HG03108 (cell line): Measurements from ENCODE around the gene CDYL.

Experiments used
- ATAC-seq: cut with Tn5 transposase; IDR thresholded peaks from one replicate; pipeline ENCODE4 v1.9.1; 2021; ENCODE audit warnings: moderate library complexity; ENCODE audit not compliant: unreplicated experiment

The CDYL gene

DNA sequence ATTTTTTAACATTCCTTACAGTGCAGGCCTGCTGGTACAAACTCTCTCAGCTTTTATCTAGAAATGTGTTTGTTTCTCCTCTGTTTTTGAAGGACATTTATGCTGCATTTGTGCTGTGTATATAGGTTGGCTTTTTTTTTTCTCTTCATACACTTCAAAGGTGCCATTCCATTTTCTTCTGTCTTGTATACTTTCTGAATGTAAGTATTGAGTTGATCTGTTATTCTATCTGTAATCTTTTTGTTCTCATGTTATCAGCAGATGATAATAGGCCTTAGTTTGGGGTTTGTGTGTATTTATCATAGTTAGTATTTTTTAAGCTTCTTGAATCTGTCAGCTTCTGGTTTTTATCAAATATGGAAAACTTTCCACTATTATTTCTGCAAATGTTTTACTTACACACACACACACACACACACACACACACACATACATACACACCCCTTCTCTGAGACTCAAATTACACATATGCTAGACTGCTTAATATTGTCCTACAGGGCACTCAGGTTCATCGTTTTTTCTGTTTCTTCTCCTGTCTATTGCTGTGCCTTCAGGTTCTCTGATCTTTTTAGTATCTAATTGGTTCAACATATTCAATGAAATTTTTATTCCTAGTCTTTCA is 153.0 kb downstream of the CDYL start:
- ATAC-seq, result no peak

DNA sequence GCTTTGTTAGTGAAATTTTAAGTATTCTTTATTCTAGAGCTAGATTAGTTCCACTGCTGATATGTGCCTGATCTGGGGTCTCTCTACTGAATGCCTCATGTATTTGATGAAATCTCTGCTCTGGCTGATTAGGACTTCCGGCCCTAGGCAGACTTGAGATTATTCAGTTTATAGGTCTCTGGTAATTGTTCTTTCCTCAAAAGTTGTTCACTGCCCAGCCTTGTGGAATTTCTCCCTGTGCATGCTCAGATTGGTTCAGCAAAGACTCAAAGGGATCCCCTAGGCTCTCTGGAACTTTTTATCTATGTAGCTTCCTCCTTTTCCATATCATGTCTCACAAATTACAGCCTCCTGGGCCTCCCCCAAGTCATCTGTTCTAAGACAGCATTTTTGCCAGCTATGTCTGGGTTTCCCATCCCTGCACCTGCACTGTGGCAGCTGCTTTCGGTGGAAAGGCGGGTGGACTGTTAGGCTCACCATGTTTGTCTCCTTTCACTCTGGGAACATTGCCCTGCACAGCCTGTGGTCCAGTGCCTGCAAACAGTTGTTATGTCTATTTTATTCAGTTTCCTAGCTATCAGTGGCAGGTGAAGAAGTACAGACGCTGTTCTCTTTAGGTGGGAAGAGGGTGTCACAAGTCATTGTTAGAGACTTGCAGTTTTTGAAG is 154.0 kb downstream of the CDYL start:
- ATAC-seq, result no peak

DNA sequence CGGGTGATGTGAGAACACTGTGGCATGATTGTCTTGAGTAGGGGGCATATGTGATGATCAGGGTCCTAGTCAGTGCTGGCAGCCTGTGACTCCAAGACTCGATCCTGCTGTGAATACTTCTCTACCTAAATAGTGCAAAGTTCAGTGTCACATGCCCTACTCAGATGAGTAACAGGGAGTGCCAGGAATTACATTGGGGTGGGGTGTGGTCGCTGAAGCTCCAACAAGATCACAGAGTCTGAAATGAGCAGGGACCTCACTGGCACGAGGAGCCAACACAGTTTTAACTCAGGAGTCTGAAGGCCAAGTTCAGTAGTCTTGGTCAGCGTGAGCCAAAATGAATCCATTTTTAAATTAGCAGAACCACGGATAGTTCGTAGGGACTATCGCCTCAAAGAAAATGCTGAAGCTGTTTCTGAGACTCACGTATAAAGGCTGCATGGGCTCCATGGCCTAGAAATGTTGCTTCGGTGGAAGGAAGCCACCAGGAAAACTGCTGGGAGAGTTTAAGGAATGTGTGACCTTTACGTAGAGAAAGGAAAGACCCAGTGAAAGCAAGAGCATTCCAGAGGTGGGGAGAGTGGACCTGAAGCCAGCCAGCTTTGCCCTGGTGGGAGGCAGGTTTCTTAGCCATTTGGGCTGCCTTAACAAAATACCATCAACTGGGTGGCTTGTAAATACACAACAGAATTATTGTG is 155.5 kb downstream of the CDYL start:
- no peak for ATAC-seq

DNA sequence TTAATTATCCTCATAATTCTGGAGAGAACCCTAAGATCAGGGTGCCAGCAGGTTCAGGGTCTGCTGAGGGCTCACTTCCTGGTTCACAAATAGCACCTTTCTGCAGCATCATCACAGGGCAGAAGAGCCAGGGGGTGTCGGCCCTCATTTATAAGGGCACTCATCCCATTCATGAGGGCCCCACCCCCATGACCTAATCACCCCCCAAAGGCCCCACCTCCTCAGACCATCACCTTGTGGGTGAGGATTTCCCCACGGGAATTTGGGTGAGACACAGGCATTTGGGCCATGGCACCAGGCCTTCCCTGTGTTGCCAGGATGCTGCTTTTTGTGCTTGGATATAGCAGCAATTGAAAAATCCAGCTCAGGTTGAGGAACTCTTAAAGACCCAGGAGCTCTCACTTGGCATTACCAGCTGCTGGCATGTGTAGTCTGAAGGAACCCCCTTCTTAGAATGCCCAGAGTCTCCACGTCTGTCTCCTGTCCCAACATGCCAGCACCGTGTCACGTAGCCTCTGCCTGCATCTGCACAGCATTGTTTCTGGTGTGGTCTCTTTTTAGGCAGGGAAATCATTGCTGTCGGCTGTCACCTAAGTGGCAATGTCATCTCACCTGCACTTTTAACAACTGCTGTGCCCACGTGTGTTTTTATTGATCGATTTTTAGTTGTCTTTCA is 156.2 kb downstream of the CDYL start:
- no peak for ATAC-seq

DNA sequence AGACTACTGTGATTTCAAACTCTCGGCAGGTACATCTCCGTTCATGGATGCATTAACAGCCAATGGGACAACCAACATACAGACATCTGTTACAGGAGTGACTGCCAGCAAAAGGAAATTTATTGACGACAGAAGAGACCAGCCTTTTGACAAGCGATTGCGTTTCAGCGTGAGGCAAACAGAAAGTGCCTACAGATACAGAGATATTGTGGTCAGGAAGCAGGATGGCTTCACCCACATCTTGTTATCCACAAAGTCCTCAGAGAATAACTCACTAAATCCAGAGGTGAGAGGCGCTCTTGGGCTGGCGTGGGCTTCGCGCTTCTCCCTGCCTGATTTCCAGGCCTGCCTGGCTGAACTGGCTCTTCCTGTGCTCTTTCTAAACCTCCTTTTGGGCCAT is 159.3 kb downstream of the CDYL start:
- ATAC-seq, result no peak

DNA sequence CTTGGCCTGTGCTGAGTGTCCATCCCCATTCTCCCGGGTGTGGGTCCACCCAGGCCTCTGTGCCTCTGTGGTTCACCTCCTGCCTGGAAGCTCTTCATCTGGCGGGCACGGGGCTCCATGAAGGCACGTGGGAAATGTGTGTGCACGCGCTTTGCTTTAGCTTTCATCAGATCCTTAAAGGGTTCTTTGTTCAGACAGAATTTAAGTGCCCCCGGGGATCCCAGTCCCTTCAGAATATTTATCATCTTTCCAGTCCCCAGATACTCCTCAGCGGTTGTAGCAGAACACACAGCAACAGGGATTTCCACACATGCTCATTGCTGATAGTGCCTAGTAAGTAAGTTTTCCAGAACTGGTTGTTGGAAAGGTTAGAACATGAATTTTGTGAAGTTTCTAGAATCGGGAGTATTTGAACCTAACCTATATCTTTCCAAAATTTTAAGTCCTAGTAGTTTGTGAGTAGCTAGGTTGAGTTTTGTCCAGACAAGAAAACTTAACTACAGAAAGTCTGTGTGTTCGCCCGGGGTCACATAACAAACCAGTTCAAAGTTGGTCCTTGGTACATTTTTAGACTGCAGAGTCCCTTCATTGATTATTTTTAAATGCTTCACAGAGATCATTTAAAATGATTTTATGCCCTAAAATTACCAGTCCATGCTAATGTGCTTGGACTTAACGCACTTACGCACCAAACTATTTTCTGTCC is 159.9 kb downstream of the CDYL start:
- no peak for ATAC-seq

DNA sequence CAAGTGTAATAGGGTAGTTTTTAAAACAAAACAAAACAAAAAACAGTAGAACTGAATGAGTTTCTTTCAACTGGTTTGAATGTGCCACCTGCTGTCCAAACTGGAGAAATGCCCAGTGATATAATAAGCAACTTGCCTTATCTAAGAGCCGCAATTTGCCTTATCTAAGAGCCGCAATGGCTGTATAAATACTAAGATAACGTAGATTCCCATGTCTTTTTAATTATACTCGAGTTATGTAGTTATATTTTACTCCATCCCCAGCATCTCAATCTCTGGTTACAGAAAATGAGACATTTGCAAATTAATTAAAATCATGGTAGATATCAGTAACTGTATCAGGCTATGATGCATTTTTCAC is 160.5 kb downstream of the CDYL start:
- ATAC-seq, result no peak

DNA sequence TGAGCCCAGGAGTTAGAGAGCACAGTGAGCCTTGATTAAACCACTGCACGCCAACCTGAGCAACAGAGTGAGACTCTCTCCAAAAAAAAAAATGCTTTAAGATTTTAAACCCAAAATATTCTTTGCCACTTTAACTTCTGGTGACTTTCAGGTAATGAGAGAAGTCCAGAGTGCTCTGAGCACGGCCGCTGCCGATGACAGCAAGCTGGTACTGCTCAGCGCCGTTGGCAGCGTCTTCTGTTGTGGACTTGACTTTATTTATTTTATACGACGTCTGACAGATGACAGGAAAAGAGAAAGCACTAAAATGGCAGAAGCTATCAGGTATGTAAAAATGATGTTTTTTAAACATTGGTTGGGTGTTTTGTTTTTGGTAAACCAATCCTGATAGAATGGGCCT is 161.2 kb downstream of the CDYL start:
- no peak for ATAC-seq

DNA sequence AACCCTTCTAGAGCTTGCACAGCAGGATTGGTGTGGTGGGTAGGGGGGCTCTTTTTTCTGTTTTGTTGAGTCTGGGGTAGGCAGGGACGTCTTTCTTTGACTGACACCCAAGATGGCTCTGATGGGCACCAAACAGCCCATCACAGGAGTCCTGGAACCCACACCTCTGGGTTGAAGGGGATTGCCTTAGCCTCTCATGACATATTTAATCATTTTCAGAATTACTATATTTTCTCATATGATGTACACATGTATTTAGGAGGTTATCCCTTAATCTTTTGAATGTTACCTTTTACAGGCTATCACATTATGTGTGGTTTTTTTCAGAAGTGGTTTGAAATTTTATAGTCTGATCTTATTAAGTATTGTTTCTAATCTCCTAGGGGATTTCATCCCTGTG is 163.0 kb downstream of the CDYL start:
- ATAC-seq, result no peak

DNA sequence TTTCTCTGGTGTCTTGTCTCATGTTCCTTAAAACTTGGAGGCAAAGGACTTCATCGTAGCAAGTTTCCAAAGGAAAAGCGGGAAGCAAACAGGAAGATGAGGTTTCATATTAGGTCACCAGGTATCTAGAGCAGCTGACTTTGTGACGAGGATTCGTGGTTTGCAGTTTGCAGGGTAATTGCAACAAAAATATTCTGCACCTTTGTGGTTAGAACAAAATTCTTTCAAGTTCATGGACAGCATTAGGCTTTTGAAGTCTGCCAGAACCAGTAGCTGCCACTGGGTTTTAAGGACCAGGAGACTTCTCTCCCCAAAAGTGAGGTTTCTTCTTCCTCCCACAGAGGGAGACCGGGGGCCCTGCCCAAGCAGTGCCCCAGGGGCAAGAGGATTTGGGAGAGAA is 164.2 kb downstream of the CDYL start:
- ATAC-seq, result no peak

DNA sequence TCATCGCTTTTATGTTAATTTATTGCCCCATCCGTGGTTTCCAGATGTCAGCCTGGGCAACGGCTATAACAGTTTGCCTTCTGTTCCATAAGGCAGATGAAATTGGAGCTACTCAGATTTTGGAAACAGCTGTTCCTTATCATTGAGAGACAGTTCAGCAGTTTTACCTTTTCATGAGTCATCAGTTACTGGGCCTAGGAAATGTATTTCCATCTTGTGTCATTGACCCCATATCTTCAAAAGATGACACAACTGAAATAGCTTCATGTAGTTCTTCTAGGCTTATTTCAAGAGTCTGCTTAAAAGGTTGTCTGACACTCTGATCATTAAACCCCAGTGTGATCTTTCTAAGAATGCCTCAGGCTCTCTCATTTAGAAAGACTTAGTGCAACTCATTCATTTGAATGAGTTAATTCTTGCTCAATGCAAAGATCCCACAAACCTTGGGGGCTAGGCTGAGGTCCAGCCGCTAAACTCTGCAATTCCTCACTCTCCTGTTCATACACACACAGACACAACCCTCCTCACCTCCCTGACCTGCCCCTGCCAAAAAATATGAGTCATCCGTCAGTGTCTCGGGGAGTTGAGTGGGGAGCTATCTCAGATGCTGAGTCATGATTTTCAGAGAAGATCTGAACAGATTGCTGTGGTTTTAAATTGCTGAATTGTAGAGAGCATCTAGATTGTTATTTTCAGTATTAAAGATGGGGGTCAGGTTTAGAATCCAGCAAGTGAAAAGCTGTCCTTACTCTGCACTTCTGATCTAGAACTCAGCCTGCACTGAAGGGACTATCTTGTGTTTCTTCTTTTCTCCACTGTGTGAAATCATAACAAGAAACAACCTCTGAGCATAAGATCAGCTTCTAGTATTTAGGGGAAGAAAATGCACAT is 165.8 kb downstream of the CDYL start:
- ATAC-seq, result no peak

DNA sequence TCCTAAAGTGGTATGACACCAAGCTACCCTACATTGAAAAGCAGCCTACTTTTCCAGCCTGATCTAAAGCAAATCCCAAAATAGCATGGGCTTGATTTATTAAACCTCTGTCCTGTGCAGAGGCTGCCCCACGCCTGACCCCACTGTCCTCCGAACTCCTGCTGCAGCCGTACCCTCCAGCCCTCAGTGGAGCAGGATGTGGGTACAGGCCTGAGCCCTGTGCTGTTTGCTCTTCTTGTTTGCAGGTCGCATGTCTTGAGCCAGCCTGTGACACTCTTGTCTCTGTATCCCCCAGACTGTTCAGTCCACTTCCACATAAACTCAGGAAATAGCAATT is 166.4 kb downstream of the CDYL start:
- no peak for ATAC-seq

DNA sequence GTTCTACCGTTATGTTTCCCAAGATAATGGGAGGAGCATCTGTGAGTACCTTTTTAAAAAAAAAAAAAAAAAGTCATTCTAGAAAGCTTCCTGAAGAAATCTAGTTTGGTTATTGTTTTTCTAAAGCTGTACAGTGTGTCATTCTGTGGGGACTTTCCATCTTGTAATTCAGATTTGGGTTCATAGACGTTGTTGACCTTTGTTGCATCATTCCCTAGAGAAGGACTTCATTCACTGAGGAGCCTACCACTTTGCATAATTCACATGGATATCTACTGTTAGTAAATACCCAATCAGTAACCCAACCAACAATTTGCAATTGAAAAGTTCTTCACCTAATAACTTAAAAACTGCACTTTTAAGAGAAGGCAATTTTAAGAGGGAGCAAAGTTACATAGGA is 167.5 kb downstream of the CDYL start:
- no peak for ATAC-seq

DNA sequence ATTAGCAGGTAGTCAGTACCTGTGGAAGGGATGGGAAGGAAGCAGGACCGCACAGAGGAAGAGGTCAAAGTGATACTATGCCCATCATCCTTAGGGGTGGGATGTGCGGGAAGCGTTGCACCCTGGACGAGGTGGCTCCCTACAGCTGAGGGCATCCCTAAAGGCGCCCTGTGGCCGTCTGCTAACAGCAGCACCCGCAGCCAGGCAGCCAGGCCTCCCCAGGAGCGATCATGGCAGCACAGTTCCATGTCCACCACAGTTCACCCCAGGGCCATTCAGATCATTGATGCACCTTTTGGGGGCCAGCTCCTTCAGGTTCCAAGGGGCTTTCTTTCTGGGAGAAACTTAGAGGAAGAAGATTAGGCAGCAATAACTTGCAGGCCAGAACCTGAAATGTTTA is 168.1 kb downstream of the CDYL start:
- no peak for ATAC-seq

DNA sequence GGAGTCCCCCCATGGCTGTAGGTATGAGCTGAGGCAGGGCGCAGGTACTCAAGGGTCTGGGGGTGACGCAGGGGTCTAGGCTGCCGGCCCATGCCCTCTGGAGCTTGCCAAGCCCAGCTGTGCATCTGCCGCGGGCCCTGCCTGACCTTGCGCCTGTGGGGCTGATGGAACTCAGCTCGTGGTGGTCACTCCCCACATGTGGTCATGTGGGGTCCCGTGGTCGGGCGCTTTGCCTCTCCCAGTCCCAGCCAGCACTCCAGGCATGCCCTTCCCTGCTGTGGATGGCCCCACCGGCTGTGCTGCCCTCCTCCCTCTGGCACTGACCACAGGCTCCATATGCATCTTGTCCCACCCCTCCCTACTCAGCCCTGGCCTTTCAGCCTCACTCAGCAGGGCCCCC is 170.3 kb downstream of the CDYL start:
- no peak for ATAC-seq

DNA sequence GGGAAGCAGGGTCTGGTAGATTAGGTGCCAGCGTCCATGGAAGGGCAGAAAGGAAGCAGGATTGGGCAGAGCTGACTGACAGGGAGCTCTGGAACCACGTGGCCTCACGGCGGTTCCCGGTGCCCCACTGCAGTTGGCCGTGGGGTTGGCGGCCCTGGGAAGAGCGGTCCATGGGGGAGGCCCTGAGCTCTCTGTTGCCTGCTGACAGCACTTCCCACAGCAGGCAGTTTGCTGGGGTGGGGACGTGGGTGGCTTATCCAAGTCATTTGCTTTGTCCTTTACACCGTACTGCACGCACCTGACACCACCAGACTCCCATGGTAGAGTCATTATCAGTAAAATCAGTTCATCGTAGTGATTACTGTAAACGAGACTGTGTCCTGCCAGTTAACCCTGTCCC is 171.5 kb downstream of the CDYL start:
- ATAC-seq, result no peak

DNA sequence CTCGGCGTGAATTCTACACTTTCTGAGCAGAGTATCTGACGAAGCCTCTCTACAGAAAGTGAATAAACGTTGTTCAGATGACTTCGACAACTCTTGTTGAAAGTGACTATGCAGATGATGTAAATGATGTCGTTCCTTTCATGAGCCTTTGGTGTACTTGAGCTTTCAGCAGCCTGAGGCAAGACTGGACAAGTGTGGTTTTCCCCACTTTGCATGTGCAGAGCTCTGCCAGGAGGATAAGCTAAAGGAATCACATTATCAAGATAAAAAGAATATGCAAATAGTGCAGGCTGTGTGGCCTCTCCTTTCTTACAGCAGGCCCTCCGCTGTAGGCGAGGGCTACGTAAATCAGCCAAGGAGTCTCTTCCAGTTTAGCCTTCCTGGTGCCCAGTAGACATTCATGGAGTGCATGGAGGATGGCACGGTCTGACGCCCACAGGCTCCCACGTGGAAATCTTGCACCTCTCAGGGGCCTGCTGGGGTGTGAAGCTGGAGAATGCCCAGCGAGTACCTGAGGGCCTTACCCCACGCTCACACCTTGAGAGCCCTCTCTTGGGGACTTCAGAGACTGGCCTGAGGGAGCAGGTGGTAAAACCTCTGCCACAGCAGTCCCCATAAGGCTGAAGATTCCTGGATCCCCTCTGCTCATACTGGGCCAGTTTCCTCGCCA is 172.7 kb downstream of the CDYL start:
- ATAC-seq, result no peak

DNA sequence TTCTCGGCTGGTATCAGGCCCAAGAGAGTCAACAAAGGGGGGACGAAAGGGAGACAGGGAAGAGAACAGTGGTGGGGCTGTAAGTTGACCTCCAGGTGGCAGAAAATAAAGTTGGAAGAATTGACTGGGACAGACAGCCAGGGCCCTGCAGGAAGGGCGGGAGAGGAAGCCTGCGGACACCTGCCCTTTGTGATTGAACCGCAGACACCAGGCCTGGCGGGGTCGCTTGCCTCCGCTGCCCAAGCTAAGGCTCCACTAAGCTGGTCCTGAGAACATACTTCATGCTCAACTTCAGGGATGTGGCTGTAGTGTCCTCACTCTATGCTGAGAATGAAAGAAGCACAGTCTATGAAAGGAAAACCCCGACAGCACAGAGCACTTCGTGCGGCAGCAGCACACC is 173.9 kb downstream of the CDYL start:
- no peak for ATAC-seq

DNA sequence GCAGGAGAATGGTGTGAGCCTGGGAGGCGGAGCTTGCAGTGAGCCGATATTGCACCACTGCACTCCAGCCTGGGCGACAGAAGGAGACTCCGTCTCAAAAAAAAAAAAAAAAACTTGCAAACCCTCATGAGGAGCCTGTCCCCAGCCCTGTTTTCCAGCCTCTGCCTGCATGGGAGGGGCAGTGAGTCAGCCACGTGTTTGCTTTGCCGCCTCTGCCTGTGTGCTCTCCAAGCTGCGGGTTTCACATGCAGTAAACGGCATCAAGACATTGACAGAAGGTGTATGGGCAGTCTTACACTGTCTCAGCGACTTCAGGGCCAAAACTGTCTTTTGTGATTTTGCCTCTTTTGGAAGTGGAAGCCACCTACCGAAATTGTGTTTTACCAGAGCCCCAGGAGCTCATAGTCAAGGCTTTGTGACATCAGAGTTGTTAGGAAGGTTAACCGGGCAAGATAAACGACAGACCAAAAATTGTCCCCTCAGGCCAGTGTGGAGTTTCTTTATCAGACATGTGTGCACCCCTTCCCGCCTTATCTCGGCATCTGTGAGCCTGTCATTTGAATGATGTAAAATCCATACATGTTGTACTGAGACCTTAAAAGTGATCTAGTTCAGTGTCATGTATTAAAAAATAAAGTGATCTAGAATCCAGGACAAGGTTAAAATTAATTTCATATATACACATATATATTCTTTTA is 174.8 kb downstream of the CDYL start:
- ATAC-seq, result no peak
